RWPE2 (cell line): Measurements from ENCODE around the gene FOXA2.

Experiments
- ATAC-seq: fragments of 200-7000 bp; cut with Tn5 transposase; 3 replicates; pipeline ENCODE4 v1.9.1; 2021; ENCODE audit warnings: low read depth
- DNase-seq: peaks from one replicate; pipeline ENCODE4 v3.0.0-alpha.2; 2020; ENCODE audit warnings: low spot score
- H3K27ac ChIP-seq: fragments of 450-650 bp; 2 replicates; pipeline ENCODE4 v1.5.1; 2017; ENCODE audit warnings: mild to moderate bottlenecking; ENCODE audit not compliant: poor library complexity, severe bottlenecking
- H3K27me3 ChIP-seq: fragments of 250-450 bp; sonication (Bioruptor Pico); 2 replicates; pipeline ENCODE4 v1.5.1; 2021; ENCODE audit warnings: mild to moderate bottlenecking, moderate library complexity; ENCODE audit not compliant: insufficient read depth, poor library complexity, severe bottlenecking
- H3K36me3 ChIP-seq: fragments of 250-450 bp; sonication (Bioruptor Pico); 2 replicates; pipeline ENCODE4 v1.5.1; 2020; ENCODE audit warnings: low read depth, mild to moderate bottlenecking, moderate library complexity
- H3K4me1 ChIP-seq: fragments of 250-450 bp; sonication (Bioruptor Pico); 2 replicates; pipeline ENCODE4 v1.5.1; 2021; ENCODE audit warnings: mild to moderate bottlenecking, moderate library complexity; ENCODE audit not compliant: insufficient read depth, poor library complexity, severe bottlenecking
- H3K4me3 ChIP-seq: fragments of 250-450 bp; sonication (Bioruptor Pico); 2 replicates; pipeline ENCODE4 v1.5.1; 2021; ENCODE audit warnings: mild to moderate bottlenecking, moderate library complexity; ENCODE audit not compliant: severe bottlenecking
- H3K9me3 ChIP-seq: fragments of 250-450 bp; sonication (Bioruptor Pico); 2 replicates; pipeline ENCODE4 v1.5.1; 2021; ENCODE audit warnings: mild to moderate bottlenecking, moderate library complexity; ENCODE audit not compliant: severe bottlenecking
- CTCF ChIP-seq: fragments of 450-650 bp; IDR thresholded peaks from one replicate; pipeline ENCODE4 v1.5.1; 2017; ENCODE audit warnings: mild to moderate bottlenecking, moderate library complexity; ENCODE audit not compliant: poor library complexity, severe bottlenecking

FOXA2 gene

GRCh38 chr20:22563062-22563965 lies 21.1 kb downstream of the FOXA2 start:
- Histone ChIP-seq H3K27me3 (peaks cover 51% of the 10 kb centered on the region), H3K4me1 (no peaks in the 10 kb centered on the region), H3K4me3 (no peak overlapping the region), H3K36me3 (no peaks in the 10 kb centered on the region), H3K9me3 (no peaks in the 10 kb centered on the region), H3K27ac (no peak overlapping the region)
- ATAC-seq (no peak), DNase-seq (no peak)
- TF ChIP-seq CTCF = no peak

- Histone ChIP-seq H3K27me3 (peaks cover 44% of the 10 kb centered on the region), H3K9me3 (no peaks in the 10 kb centered on the region), H3K4me3 (no peak overlapping the region), H3K27ac (no peak overlapping the region), H3K36me3 (no peaks in the 10 kb centered on the region), H3K4me1 (no peaks in the 10 kb centered on the region)
- DNase-seq (no peak), ATAC-seq (no peak)
- TF ChIP-seq CTCF = no peak
Observed at GRCh38 chr20:22562620-22563019, 21.8 kb downstream of the FOXA2 start.

- Histone ChIP-seq H3K27me3 (peaks cover 39% of the 10 kb centered on the region), H3K4me1 (no peaks in the 10 kb centered on the region), H3K9me3 (no peaks in the 10 kb centered on the region), H3K27ac (no peak overlapping the region), H3K4me3 (no peak overlapping the region), H3K36me3 (no peaks in the 10 kb centered on the region)
- ATAC-seq (no peak), DNase-seq (no peak)
- no peak for TF ChIP-seq CTCF
Observed at GRCh38 chr20:22561965-22562577, 22.3 kb downstream of the FOXA2 start.

GRCh38 chr20:22560817-22561216 lies 23.6 kb downstream of the FOXA2 start:
- no peaks in the 10 kb centered on the region for H3K36me3 ChIP-seq
- no peak overlapping the region for H3K27ac ChIP-seq
- H3K9me3 ChIP-seq = no peaks in the 10 kb centered on the region
- ATAC-seq = no peak
- no peaks in the 10 kb centered on the region for H3K4me1 ChIP-seq
- H3K27me3 ChIP-seq = peaks cover 26% of the 10 kb centered on the region
- no peak for DNase-seq
- H3K4me3 ChIP-seq = no peak overlapping the region
- no peak for TF ChIP-seq CTCF
